ENCODE results near the gene TBCA. TPM values are rescaled to one million over a fixed set of nuclear protein-coding genes. Genes with fewer than 3 reads are reported as not detected.

Gene TBCA
- total RNA-seq, 4 donors from 2014 or later, result 137 to 172 (median 153) TPM

DNA sequence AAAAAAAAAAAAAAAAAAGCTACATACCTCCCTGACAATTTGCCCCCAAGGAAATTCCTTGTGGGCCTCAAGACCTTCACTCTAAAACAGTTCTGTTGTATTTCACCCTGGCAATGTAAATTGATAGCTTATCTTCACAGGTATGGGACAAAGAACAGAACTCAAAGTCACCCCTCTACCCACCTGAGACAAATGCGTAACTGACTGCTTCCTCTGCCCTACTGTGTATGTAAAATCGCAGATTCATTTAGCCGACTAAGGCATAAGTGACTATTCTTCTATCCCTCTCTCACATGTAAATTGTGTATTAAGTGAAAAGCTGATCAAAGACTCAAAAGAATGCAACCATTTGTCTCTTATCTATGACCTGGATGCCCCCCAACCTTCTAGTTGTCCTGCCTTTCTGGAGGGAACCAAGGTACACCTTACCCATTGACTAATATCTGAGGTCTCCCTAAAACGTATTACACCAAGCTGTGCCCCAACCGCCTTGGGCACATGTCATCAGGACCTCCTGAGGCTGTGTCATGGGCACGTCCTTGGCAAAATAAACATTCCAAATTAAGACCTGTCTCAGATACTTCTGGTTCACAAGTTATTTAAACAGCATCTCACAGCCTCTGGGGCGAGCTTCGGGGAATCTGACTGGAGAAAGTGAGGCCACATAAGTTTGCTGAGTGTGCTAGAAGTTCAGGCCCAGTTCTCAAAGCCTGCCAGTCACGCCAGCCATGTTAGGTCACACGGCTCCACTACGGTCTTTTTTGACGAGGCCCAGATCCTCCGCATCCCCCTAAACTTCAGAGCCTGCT lies 954 bp downstream of the TBCA start:
- Histone ChIP-seq H3K4me1 (peaks cover 16 to 58% (median 17%) of the 10 kb centered on the region in 3 donors), H3K9me3 (no peaks in the 10 kb centered on the region), H3K4me3 (peak overlapping the region; percentile 76 to 78), H3K27ac (peak overlapping the region; percentile 89 to 97 (median 96)), H3K27me3 (no peaks in the 10 kb centered on the region), H3K36me3 (peaks cover 0 to 7% of the 10 kb centered on the region in 2 donors)
- WGBS, 2 donors (ENCODE audit: low coverage in 1 of 2), result 17 to 25% methylated on average over 4 to 7 of the region's 13 CpGs
- TF ChIP-seq, protein P1, sequence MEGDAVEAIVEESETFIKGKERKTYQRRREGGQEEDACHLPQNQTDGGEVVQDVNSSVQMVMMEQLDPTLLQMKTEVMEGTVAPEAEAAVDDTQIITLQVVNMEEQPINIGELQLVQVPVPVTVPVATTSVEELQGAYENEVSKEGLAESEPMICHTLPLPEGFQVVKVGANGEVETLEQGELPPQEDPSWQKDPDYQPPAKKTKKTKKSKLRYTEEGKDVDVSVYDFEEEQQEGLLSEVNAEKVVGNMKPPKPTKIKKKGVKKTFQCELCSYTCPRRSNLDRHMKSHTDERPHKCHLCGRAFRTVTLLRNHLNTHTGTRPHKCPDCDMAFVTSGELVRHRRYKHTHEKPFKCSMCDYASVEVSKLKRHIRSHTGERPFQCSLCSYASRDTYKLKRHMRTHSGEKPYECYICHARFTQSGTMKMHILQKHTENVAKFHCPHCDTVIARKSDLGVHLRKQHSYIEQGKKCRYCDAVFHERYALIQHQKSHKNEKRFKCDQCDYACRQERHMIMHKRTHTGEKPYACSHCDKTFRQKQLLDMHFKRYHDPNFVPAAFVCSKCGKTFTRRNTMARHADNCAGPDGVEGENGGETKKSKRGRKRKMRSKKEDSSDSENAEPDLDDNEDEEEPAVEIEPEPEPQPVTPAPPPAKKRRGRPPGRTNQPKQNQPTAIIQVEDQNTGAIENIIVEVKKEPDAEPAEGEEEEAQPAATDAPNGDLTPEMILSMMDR (IDR thresholded peaks at IDR 0.05), result no peak
- TF ChIP-seq EP300 (IDR thresholded peaks at IDR 0.05), result no peak
- no peak for TF ChIP-seq POLR2AphosphoS5 (IDR thresholded peaks at IDR 0.05)
- TF ChIP-seq POLR2A (IDR thresholded peaks at IDR 0.05), result no peak
- ATAC-seq, result no peak

DNA sequence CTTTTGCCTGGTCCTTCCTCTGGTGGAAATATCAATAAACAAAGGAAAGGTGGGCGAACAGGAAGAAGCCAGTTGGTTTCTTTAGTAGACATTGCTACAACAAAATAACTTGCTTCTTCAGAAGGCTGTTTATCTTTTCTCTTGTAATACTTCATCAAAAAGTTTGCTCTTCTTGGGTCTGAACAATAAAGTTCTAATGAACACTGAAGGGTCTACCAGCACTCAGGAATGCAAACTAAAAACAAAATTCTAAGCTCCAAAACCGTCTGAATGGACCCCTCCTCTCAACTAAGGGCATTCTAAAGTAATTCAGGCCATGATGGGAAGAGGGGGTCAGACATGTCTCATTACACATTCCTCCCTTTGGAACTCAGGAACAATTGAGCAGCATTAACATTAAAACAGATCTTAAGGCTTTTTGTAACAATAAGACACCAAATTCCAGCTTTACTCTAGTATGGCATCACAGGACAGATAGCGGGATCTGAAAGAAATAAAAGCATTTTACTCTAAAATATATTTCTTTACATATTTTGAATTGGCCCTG lies 2.3 kb downstream of the TBCA start:
- Histone ChIP-seq H3K27ac (no peak overlapping the region), H3K4me3 (no peak overlapping the region), H3K9me3 (no peaks in the 10 kb centered on the region), H3K27me3 (no peaks in the 10 kb centered on the region), H3K4me1 (peaks cover 16 to 72% (median 18%) of the 10 kb centered on the region in 3 donors), H3K36me3 (peaks cover 0 to 11% of the 10 kb centered on the region in 2 donors)
- ATAC-seq, result no peak
- TF ChIP-seq EP300 (IDR thresholded peaks at IDR 0.05) (no peak), POLR2AphosphoS5 (IDR thresholded peaks at IDR 0.05) (no peak), POLR2A (IDR thresholded peaks at IDR 0.05) (no peak)
- TF ChIP-seq, protein P1 (IDR thresholded peaks at IDR 0.05), result no peak
- 67 to 74% methylated on average over 3 of the region's 3 CpGs for WGBS, 2 donors (ENCODE audit: low coverage in 1 of 2)

DNA sequence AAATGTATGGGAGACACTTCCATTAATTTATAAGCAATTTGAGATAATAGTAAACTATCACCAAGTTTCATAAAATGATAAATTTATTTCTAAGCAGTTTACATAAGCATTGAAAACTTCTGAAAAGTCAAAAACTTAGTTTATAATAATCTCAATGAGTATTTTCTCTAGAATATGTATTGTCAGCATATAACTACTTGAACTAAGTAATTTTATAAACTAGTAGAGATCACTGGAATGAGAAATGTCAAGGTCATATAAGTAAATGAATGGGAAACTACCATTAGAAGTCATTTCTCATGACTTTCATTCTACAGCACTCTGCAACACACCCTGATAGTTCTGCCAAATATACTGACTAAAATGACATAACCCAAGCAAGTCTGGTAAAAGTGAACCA lies 3.4 kb downstream of the TBCA start:
- Histone ChIP-seq H3K27me3 (no peaks in the 10 kb centered on the region), H3K27ac (no peak overlapping the region), H3K9me3 (no peaks in the 10 kb centered on the region), H3K4me1 (peaks cover 16 to 78% (median 18%) of the 10 kb centered on the region in 3 donors), H3K36me3 (peaks cover 0 to 15% of the 10 kb centered on the region in 2 donors), H3K4me3 (no peak overlapping the region)
- TF ChIP-seq POLR2A (IDR thresholded peaks at IDR 0.05) (no peak), EP300 (IDR thresholded peaks at IDR 0.05) (no peak), POLR2AphosphoS5 (IDR thresholded peaks at IDR 0.05) (no peak)
- TF ChIP-seq, protein P1 (IDR thresholded peaks at IDR 0.05), result no peak
- no peak for ATAC-seq

DNA sequence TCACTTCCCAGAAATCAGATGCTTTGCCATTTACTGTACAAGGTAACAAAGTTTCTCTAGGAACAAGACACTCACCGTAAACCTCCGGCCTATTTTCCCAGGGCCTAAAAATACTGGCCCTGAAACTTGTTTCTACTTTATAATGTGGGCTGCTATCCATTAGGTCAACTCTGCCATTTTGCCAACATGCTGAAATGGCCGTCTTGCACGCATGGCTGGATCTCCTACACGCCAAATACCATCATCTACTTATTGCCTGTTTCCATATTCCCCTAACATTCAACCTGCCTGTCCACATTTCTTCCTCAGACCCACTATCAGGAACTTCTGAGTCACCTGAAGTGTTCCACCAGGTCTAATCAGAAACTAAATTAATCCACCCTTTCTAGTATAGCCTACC lies 4.7 kb downstream of the TBCA start:
- ATAC-seq, result no peak
- no peak overlapping the region for H3K4me3 ChIP-seq
- 85 to 100% methylated on average over 5 of the region's 5 CpGs for WGBS, 2 donors (ENCODE audit: low coverage in 1 of 2)
- H3K4me1 ChIP-seq, result peaks cover 16 to 73% (median 18%) of the 10 kb centered on the region in 3 donors
- TF ChIP-seq EP300 (IDR thresholded peaks at IDR 0.05), result no peak
- TF ChIP-seq, protein P1 (IDR thresholded peaks at IDR 0.05), result no peak
- TF ChIP-seq POLR2A (IDR thresholded peaks at IDR 0.05), result no peak
- TF ChIP-seq POLR2AphosphoS5 (IDR thresholded peaks at IDR 0.05), result no peak
- H3K9me3 ChIP-seq, result no peaks in the 10 kb centered on the region
- peaks cover 0 to 21% of the 10 kb centered on the region in 2 donors for H3K36me3 ChIP-seq
- no peaks in the 10 kb centered on the region for H3K27me3 ChIP-seq
- H3K27ac ChIP-seq, result no peak overlapping the region
